HG03469 (cell line): ENCODE results near the gene NDUFB10.

Experiments
- ATAC-seq: cut with Tn5 transposase; IDR thresholded peaks from one replicate; pipeline ENCODE4 v1.9.1; 2021; ENCODE audit warnings: mild to moderate bottlenecking, moderate library complexity, moderate number of reproducible peaks; ENCODE audit not compliant: unreplicated experiment

The NDUFB10 gene

DNA sequence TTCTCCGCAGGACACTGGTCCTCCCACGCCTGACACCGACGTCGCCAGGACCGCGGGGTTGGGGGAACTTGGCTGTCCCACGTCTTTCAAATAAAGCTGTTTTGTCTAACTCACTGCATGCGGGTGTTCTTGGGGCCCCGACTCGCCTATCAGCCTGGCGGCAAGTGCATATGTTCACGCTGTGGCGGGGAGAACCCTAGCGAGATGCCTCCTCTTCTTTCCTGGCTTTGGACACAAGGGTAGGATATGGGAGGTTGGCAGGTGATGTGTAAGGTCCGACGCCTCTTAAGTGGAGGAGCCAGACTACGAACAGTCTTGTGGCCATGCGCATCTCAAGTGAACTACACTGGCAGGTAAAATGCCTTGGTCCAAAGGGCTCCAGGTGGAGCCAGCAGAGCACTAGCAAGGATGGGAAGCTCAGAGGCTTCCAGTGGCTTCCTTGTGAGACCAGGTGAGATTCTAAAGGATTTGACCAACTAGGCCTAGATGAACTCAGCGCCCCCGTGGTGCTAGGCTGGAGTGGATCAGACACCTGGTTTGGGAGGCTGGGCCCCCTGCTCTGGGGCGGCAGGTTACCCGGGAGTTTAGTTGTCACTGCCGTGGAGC lies 6.2 kb downstream of the NDUFB10 start:
- no peak for ATAC-seq

DNA sequence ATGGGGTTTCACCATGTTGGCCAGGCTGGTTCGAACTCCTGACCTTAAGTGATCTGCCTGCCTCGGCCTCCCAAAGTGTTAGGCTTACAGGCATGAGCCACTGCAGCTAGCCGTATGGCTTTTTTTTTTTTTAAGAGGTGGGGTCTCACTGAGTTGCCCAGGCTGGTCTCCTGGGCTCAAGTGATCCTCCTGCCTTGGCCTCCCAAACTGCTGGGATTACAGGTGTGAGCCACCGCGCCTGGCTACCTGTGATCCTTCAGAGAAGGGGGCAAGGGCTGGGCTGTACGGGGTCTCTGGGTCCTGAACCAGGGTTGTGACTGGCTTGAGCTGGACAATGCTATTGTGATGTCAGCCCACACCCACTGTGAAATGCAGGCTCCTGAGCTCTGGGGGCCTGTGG lies 7.1 kb downstream of the NDUFB10 start, which contains the start of gene RNF151:
RNF151 (plus strand) TSS at position 397 of the 400 bp plus-strand sequence. CDS start 26 bp downstream, outside the sequence.
- ATAC-seq: no peak

DNA sequence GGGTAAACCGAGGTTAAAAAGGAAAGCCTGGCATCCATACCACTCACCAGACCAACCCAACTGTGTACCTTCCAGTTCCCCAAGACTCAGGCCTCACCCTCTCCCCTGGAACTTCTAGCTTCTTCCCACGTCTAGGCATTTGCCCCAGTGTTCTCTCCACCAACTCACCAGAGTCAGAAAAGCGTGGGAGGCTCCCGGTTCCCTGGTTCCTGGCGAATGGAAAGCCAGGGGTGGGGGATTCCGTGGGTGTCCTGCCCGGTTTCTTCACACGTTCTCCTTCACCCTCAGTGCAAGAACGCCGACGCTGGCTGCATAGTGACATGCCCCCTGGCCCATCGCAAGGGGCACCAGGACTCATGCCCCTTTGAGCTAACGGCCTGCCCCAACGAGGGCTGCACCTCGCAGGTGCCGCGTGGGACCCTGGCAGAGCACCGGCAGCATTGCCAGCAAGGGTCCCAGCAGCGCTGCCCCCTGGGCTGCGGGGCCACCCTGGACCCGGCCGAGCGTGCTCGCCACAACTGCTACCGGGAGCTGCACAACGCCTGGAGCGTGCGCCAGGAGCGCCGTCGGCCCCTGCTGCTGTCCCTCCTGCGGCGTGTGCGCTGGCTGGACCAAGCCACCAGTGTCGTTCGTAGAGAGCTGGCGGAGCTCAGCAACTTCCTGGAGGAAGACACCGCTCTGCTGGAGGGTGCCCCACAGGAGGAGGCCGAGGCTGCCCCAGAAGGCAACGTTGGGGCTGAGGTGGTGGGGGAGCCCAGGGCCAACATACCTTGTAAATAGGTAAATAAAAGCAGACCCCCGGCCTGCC lies 9.0 kb downstream of the NDUFB10 start:
- ATAC-seq: no peak

DNA sequence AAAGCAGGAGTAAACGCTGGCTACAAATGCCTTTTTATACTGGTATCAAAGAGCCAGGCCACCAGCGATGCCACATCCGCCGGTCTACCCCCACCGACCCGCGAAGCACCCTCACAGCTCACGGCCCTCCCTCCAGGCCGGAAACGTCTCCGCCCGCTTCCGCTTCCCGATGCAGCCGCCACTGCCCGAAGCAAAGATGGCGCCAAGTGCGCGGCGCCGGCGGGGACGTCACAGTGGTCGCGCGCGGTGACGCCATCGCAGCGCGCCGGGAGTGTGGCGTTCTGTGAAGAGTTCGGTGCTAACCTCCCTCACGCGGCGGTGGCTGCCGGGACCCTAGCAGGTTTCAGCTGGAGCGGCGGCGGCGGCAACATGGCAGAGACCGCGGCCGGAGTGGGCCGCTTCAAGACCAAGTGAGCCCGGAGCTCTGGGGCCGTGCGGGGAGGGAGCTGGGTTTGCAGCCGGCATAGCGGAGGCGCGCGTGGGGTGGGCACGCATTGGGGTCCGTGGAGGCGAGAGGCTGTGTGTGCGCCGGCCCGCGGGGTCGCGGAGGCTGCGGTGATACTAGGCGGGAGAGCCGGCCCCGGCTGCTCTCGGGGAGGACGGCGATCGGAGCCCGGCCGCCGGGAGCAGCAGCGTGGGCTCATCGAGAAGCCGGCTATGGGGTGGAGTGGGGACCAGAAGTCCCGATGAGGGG lies 12.6 kb downstream of the NDUFB10 start, which contains the start of gene TBL3:
TBL3 (plus strand) TSS at position 258 of the 694 bp plus-strand sequence; CDS start at position 370, 112 bp downstream.
- peak; percentile 66 for ATAC-seq

DNA sequence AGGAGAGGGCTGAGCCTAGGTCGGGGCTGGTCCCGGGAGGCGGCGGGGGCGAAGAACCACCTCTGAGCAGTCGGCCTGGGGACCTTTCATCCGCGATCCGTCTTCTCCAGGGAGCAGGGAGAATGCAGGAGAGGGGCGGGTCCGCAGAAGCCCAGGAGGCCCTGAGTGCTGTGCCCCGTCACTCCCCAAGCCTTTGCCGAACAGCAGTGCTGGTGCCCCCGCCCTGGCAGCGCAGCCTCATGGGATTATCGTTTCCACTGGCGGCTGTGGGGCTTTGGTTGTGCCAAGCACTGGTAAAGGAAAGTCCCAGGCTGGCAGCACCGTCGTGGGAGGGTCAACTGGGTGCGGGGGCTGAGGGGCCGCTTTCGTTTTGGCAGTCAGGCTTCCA lies 13.1 kb downstream of the NDUFB10 start:
- no peak for ATAC-seq

DNA sequence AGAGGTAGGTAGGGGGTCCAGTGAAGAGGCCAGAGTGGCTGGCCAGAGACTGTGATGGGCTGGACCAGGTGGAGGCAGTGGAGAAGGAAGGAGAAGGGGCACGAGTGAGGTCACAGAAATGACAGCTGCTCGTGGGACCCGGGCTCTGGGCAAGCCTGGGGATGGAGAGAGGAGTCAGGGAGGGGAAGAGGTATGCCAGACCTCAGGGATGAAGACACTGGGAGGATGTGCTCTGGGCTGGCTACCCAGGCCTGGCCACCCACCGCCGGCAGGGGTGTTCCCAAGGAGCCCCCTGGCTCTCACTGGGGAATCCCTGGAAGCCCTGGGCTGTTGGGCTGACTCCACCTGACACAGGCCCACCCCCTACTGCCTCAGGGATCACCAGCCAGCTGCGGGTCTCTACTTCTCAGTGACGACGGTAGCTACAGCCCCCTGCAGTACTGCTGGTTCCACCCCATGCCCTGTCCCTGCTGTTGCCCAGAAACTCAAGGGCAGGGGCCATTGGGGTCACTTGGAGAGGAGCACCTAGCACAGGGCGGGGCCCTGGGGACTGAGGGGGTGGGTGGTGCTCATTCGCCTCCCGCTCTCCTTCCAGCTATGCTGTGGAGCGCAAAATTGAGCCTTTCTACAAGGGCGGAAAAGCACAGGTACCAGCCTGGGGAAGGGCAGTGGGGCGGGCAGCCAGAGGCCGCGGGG lies 14.3 kb downstream of the NDUFB10 start:
- ATAC-seq: no peak

DNA sequence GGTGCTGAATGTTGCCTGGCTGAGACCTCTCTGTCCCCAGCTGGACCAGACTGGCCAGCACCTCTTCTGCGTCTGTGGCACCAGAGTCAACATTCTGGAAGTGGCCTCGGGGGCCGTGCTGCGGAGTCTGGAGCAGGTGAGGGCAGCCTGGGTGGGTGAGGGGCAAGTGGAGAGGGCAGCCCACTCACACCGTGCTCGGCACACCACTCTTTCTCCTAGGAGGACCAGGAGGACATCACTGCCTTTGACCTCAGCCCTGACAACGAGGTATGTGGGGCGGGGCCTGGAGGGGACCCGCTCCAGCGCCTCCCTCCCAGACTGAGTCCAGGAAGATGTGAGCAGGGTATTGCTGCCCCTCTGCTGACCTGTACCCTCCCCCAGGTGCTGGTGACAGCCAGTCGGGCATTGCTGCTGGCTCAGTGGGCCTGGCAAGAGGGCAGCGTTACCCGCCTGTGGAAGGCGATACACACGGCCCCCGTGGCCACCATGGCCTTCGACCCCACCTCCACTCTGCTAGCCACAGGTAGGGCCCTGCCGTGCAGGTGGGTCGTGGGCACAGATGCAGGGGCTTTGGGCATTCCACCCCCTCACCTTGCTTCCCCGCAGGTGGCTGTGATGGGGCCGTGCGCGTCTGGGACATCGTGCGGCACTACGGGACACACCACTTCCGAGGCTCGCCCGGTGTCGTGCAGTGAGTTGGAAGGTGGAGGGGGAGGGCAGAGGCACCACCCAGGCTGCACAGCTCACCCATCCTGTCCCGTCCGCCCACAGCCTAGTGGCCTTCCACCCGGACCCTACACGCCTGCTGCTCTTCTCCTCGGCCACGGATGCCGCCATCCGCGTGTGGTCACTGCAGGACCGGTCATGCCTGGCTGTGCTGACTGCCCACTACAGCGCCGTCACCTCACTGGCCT lies 15.1 kb downstream of the NDUFB10 start:
- no peak for ATAC-seq

DNA sequence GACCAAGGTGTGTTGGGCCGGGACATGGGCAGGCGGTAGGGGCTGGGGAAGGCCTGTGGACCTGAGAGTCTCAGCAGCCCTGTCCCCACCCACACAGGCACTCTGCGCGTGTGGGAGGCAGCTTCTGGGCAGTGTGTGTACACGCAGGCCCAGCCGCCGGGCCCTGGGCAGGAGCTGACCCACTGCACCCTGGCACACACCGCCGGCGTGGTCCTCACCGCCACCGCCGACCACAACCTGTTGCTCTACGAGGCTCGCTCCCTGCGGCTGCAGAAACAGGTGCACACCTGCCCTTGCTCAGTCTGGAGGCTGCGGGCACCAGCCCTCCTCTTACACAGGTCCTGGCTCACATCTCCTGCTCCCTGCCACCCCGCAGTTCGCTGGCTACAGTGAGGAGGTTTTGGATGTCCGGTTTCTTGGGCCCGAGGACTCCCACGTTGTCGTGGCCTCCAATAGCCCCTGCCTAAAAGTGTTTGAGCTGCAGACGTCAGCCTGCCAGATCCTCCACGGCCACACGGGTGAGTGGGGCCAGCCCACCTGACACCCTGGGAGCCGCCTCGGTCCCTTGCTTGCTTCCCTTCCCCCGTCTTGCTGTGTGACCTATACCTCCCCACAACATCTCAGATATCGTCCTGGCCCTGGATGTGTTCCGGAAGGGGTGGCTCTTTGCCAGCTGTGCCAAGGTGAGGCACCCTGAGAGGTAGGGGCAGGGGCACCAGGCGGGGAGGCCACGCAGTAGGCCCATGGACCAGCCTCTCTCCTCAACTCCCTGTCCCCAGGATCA lies 16.3 kb downstream of the NDUFB10 start:
- no peak for ATAC-seq

DNA sequence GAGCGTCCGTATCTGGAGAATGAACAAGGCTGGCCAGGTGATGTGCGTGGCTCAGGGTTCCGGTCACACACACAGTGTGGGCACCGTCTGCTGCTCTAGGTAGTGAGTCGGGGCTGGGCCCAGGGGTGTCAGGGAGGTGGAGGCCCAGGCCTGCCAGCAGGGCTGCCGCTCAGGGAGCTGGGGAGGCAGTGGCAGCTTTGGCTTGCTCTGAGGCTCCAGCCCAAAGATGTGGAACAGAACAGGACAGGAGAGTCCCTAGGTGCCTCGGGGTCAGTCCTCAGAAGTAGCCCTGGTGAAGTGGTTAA lies 16.8 kb downstream of the NDUFB10 start:
- no peak for ATAC-seq

DNA sequence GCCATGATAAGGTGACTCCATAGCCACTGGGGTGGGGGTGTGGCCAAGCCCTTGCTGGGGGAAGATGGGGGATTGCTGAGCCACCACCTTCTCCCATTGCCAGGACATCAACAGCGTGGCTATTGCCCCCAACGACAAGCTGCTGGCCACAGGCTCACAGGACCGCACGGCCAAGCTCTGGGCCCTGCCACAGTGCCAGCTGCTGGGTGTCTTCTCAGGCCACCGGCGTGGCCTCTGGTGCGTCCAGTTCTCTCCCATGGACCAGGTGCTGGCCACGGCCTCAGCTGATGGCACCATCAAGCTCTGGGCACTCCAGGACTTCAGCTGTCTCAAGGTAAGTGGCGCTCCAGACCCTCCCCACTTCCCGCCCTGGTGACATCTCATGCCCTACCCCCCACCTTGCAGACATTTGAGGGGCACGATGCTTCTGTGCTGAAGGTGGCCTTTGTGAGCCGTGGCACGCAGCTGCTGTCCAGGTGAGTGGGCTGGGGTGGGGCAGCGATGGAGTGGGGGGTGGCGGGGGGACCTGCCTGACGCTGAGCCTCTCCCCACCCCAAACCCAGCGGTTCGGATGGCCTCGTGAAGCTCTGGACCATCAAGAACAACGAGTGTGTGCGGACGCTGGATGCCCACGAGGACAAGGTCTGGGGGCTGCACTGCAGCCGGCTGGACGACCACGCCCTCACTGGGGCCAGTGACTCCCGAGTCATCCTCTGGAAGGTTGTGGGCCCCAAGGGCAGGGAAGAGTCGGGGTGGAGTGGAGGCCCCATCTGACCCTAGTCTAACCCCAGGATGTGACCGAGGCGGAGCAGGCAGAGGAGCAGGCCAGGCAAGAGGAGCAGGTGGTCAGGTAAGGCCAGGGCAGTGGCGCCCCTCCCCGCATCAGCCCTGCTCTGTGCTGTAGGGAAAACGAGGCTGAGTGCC lies 17.9 kb downstream of the NDUFB10 start:
- no peak for ATAC-seq

DNA sequence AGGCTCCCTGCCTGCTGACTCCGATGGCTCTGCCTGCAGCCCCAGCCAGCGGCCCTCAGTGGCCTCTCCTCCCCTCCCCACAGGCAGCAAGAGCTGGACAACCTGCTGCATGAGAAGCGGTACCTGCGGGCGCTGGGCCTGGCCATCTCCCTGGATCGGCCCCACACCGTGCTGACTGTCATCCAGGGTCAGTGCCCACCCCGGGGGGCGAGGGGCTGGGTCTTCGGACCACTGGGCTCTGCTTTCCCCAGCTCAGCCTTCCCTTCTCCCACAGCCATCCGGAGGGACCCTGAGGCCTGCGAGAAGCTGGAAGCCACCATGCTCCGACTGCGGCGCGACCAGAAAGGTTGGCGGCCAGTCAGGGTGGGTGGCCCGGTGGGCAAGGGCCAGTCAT lies 18.5 kb downstream of the NDUFB10 start:
- no peak for ATAC-seq

DNA sequence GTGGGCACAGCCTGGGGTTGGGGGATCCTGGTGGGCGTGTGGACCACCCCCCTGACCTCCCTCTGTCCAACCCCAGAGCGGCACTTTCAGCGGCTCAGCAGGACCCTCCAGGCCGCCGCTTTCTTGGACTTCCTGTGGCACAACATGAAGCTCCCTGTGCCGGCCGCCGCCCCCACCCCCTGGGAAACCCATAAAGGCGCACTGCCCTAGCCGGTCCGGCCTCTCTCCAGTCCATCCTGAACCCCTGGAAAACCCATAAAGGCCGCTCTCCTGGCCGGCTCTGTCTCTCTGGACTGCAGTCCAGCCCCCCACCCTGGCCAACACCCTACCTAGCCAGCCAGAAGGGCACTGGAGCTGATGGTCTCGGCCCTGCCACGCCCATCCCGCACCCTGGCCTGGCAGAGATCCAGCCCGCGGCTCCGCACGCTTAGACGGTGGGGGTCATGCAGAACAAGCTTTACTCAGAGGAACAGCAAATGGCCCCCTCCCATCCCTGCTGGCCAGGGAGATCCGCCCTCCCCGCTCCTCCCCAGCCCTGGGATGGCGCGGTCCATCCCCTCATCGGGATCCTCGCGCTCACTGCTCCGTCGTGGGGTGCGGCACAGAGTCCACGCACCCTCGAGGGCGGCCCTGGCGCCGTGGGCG lies 19.3 kb downstream of the NDUFB10 start:
- ATAC-seq: no peak

DNA sequence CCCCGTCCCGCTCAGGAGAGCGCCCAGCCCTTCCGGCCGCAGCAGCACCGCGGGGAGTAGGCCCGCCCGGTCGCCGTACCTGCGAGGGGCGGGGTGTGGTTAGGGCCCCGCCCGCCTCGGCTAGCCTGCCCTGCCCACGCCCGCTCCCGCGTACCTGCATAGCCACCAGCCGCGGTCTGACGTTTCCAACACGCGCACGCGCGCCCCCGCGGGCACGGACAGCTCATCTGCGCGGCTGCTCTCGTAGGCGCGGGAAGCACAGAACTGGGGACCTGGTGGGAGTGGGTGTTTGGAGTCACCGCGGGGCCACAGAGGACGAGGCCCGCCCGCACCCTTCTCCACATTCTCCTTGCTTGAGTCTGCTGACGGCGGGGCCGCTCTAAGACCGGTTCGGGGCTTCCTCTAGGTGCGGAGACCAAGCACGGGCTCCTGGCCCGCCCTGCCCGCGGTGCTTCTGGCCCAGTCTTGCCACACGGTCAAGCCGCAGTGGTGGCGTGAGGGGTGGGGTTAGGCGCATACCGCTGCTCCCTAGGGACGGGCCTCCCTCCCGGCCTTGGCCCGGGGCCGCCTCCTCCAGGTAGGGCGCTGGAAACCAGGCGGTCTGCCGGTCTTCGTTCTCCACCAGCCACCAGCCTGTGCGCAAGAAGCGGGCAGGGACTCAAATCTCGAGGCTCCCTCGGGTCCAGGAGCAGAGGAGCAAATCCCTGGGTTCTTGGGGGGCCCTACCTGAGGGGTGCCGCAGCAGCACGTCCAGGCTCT lies 20.1 kb downstream of the NDUFB10 start:
- no peak for ATAC-seq

DNA sequence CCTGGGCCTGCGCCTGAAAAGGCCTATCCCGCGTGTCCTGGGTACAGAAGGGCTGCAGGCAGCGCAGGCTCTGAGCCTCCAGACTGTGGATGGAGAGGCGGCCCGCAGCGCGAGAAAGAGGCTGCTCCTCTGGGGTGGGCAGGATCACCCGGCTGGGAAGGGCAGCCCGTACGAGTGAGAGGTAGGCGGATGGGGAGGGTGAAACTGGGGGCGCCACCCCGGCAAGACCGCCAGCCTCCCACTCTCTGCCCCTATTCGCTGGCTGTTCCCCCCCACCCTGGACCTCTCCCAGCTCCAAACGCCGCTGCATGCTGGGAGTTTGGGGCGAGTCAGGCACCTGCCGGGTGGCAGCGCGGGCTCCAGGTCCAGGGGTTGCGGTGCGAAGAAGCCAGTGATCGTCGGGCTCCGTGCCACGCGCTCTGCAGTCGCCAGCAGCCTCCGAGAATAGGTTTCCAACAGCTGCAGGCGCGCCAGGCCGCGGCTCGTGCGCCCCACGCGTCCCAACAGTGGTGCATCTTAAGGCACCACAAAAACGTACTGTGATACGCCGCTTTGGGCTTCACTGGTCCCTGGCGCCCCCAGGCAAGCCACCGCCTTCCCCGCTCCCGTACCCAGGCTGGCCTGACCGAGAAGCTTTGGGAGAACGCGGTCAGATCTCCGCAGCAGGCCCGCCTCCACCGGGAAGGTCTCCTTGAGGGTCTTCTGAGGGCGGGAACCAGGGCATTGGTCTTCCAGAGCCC lies 20.9 kb downstream of the NDUFB10 start:
- ATAC-seq: no peak

DNA sequence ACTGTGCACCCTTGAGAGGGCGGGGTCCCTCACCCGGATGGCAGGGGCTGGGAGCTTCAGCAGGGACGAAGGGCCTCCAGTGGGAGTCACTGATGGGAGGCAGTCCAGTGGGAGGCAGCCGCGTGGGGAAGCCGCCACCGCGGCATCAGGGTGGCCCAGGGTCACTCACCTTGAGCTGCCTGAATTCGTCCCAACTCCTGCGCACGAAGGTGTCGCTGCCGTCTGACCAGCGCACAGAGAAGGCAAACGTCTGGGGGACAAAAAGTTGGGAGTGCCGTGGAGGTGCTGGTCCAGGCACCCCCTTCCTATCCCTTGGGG lies 21.4 kb downstream of the NDUFB10 start:
- no peak for ATAC-seq

DNA sequence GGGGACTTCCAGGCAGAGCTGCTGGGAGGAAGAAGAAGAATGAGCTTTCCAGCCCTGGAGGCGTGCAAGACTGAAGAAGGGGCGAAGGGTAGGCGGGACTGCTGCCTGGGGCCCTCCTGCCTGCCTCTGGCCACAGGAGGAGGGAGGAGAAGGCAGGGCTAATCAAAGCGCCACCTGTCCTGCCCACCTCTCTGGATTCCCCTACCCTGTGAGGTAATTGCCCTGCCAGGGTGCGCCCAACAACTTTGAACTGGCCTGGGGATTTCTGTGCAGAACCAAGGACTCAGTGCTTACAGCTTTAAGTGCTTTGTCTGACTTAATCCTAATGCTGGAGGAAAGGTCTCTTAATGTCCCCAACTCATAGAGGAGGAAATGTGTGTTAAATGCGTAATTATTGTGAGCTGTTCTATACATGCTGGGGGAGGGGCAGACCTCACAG lies 22.1 kb downstream of the NDUFB10 start, which contains the start of gene NOXO1:
NOXO1 (minus strand) TSS at position 72 of the 439 bp plus-strand sequence. CDS start 290 bp downstream, outside the sequence.
- no peak for ATAC-seq
